SJCRH30 (cell line): Measurements from ENCODE around the gene TEN1. TPM values are rescaled to one million over a fixed set of nuclear protein-coding genes. Genes with fewer than 3 reads are reported as not detected.
"Not testable (repeated sequence)": the region's sequence is repeated elsewhere in the genome, so short reads cannot be mapped to it uniquely, and the experiment has no call there.

Experiments
- DNase-seq, 2 experiments: peaks; one replicate each; pipeline ENCODE4 v3.0.0-alpha.2; 2015 to 2020
- H3K27ac ChIP-seq: fragments of 250-450 bp; sonication (Bioruptor Pico); 2 replicates; pipeline ENCODE4 v1.5.1; 2020; ENCODE audit warnings: mild to moderate bottlenecking, moderate library complexity
- H3K27me3 ChIP-seq: fragments of 250-450 bp; sonication (Bioruptor Pico); 2 replicates; pipeline ENCODE4 v1.5.1; 2020; ENCODE audit warnings: mild to moderate bottlenecking, moderate library complexity
- H3K36me3 ChIP-seq: fragments of 250-450 bp; sonication (Bioruptor Pico); 2 replicates; pipeline ENCODE4 v1.5.1; 2020; ENCODE audit warnings: mild to moderate bottlenecking, moderate library complexity
- H3K4me1 ChIP-seq: fragments of 250-450 bp; sonication (Bioruptor Pico); 2 replicates; pipeline ENCODE4 v1.5.1; 2020; ENCODE audit warnings: mild to moderate bottlenecking, moderate library complexity
- H3K4me3 ChIP-seq: fragments of 250-450 bp; sonication (Bioruptor Pico); 2 replicates; pipeline ENCODE4 v1.5.1; 2020; ENCODE audit warnings: mild to moderate bottlenecking, moderate library complexity
- H3K9me3 ChIP-seq: fragments of 250-450 bp; sonication (Bioruptor Pico); replicated peaks from 2 replicates; pipeline ENCODE4 v1.5.1; 2020; ENCODE audit warnings: mild to moderate bottlenecking, moderate library complexity
- total RNA-seq: library from RNA; depleted of rRNA; stranded (reverse); fragments of >200 nt; shearing (Covaris generic); gene quantifications from 2 replicates; pipeline ENCODE4 v1.2.3, GENCODE V29; 2014; rRNA removed

TEN1 gene
- total RNA-seq, 1 experiment from 2014 or later = 11.8 TPM

DNA sequence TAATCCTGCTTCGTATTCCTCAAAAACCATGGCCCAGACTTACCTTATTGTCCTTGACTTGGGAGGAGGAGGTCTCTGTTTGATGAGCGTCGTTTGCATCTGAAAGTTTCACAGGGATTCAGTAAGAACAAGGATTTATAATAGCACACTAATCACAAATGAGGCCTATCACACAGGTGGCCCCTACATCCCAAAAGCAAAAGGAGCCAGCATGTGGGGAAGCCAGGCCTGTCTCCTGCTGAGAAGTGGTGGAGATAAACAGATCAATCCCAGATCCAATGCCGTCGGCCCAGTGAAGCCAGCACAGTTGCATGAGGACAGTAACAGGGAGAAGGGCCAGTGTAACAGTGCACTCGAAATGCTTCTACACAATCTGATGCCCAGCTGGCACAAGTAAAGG is 61.3 kb downstream of the TEN1 start:
- Histone ChIP-seq H3K36me3 (peaks cover 69% of the 10 kb centered on the region), H3K27ac (no peak overlapping the region), H3K9me3 (no peaks in the 10 kb centered on the region), H3K4me3 (no peak overlapping the region), H3K27me3 (no peaks in the 10 kb centered on the region), H3K4me1 (peaks cover 3% of the 10 kb centered on the region; the same call in 1 of the 2 replicates)
- no peak for DNase-seq

DNA sequence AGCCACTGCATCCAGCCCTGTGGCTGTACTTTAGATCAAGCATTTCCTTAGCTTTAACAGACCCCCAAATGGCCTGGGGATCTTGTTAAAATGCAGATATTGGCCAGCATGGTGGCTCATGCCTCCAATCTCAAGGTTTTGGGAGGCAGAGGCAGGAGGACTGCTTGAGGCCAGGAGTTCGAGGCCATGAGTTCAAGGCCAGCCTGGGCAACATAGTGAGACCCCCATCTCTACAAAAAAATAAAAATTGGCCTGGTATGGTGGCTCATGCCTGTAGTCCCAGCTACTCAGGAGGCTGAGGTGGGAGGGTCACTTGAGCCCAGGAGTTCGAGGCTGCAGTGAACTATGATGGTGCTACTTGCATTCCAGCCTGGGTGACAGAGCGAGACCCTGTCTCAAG is 63.8 kb downstream of the TEN1 start:
- H3K36me3 ChIP-seq = peaks cover 94% of the 10 kb centered on the region
- H3K27ac ChIP-seq, DNase-seq: not testable (repeated sequence)

GRCh38 chr17:76044475-76045007 is 65.5 kb downstream of the TEN1 start:
- not testable (repeated sequence) for H3K9me3 ChIP-seq, DNase-seq, H3K27me3 ChIP-seq, H3K27ac ChIP-seq, H3K4me3 ChIP-seq
- H3K36me3 ChIP-seq = peaks cover 90% of the 10 kb centered on the region
- peaks cover 18% of the 10 kb centered on the region for H3K4me1 ChIP-seq

More for the DNA sequence above, 63.8 kb downstream of the TEN1 start:
- H3K27me3 ChIP-seq, H3K4me1 ChIP-seq, H3K9me3 ChIP-seq, H3K4me3 ChIP-seq: not testable (repeated sequence)

DNA sequence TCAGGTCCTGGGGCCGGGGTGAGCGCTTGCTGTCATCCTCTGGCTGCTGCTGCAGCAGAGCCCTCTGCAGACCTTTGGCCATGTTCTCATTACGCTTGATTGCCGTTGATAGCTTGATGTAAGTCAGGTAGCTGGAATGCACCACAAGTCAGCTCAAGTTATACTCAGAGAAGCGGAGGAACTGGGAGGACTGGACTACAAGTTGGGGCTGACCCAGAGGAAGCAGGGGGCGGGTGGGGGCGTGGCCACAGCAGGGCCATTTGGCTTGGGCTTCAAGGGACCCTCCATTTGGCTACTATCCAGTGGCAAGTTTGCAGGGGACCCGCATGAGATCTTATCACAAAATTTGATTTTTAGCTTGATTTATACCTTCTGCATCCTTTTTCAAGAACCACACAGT is 67.0 kb downstream of the TEN1 start:
- H3K27ac ChIP-seq = no peak overlapping the region
- no peaks in the 10 kb centered on the region for H3K27me3 ChIP-seq
- H3K4me1 ChIP-seq = peaks cover 30% of the 10 kb centered on the region
- DNase-seq = no peak
- no peak overlapping the region for H3K4me3 ChIP-seq
- peaks cover 88% of the 10 kb centered on the region for H3K36me3 ChIP-seq
- no peaks in the 10 kb centered on the region for H3K9me3 ChIP-seq

DNA sequence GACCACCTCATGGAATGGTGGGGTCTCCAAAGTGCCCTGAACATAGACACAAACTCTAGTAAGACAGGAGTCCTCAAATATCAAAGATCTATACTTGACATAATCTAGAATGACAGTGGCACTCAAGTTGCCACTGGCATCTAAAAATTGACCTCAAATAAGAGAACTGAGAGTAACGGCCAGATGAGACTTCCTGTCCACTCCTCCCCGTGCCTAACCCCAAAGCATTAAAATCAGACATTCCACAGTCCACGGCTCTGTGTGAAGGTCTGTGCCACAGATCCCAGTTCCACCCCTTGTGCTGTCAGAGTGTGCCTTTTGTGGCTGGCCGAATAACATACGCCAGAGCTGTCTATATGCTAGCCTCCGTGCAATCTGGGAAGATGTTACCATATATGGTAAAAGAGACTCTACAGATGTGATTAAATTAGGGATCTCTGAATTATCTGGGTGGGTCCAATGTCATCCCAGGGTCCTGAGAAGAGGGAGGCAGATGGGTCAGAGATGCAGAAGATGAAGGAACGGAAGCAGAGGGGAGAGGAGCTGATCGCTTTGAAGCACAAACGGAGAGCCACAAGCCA is 69.1 kb downstream of the TEN1 start:
- H3K27ac ChIP-seq = peak overlapping the region; percentile 80
- peaks cover 30% of the 10 kb centered on the region for H3K4me1 ChIP-seq

DNA sequence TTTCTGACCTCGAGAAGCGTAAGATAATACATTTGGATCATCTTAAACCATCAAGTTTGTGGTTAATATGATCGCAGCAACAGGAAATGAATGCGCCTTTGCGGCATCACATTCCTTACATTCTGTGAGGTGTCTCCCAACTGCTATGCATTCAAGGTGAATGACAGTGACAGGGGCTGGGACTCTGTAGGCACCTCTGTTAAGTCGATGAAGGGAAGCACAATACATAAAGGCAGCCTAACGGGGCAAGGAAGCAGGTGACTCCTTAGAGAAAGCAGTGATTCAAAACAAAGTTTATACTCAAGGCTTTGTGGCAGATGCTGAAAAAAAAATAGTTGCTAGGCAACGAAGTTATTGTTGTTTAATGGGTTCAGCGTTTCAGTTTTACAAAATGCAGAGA is 69.7 kb downstream of the TEN1 start:
- Histone ChIP-seq H3K9me3 (no peaks in the 10 kb centered on the region), H3K36me3 (peaks cover 82% of the 10 kb centered on the region), H3K4me1 (peaks cover 31% of the 10 kb centered on the region), H3K27me3 (no peaks in the 10 kb centered on the region), H3K27ac (peak overlapping the region; percentile 80), H3K4me3 (no peak overlapping the region)
- DNase-seq = peak; percentile 95 to 96

More for the DNA sequence above, 69.1 kb downstream of the TEN1 start:
- Histone ChIP-seq H3K9me3 (no peaks in the 10 kb centered on the region), H3K4me3 (no peak overlapping the region), H3K27me3 (no peaks in the 10 kb centered on the region), H3K36me3 (peaks cover 82% of the 10 kb centered on the region)
- DNase-seq = peak in 1 of 2 experiments; percentile 42

- Histone ChIP-seq H3K4me1 (peaks cover 35% of the 10 kb centered on the region), H3K9me3 (no peaks in the 10 kb centered on the region), H3K36me3 (peaks cover 82% of the 10 kb centered on the region), H3K27me3 (no peaks in the 10 kb centered on the region), H3K27ac (peak overlapping the region; percentile 80), H3K4me3 (no peak overlapping the region)
- peak; percentile 63 to 68 for DNase-seq
These were observed 70.2 kb downstream of the TEN1 start for GRCh38 chr17:76049239-76049638.

- Histone ChIP-seq H3K27me3 (no peaks in the 10 kb centered on the region), H3K27ac (peak overlapping the region; percentile 80), H3K4me3 (no peak overlapping the region), H3K36me3 (peaks cover 82% of the 10 kb centered on the region), H3K4me1 (peaks cover 35% of the 10 kb centered on the region), H3K9me3 (no peaks in the 10 kb centered on the region)
- DNase-seq = no peak
These were observed 70.9 kb downstream of the TEN1 start for GRCh38 chr17:76049836-76050537.

Other genes with a start within 250 kb of the TEN1 start
- 29.0 and 31.5 TPM in 2 replicates for gene GALK1, start 214.0 kb upstream of the TEN1 start, total RNA-seq
- gene UNK, start 194.4 kb upstream of the TEN1 start, total RNA-seq = 40.6 and 51.4 TPM in 2 replicates
- 1.4 and 3.2 TPM in 2 replicates for gene UNC13D, start 134.8 kb upstream of the TEN1 start, total RNA-seq
- 36.3 and 38.3 TPM in 2 replicates for gene WBP2, start 123.9 kb upstream of the TEN1 start, total RNA-seq
- gene TRIM47, start 100.7 kb upstream of the TEN1 start, total RNA-seq = 8.1 and 9.9 TPM in 2 replicates
- gene TRIM65, start 82.3 kb upstream of the TEN1 start, total RNA-seq = 7.4 and 7.9 TPM in 2 replicates
- gene MRPL38, start 74.4 kb upstream of the TEN1 start, total RNA-seq = 43.6 and 47.1 TPM in 2 replicates
- gene FBF1, start 38.2 kb upstream of the TEN1 start, total RNA-seq = 10.3 and 13.5 TPM in 2 replicates
- 34.8 and 36.4 TPM in 2 replicates for gene ACOX1, start 74 bp upstream of the TEN1 start, total RNA-seq
- gene CDK3, start 21.6 kb downstream of the TEN1 start, total RNA-seq = 2.7 and 3.1 TPM in 2 replicates
- 0.63 and 1.1 TPM in 2 replicates for gene EVPL, start 48.1 kb downstream of the TEN1 start, total RNA-seq
- gene SRP68, start 93.3 kb downstream of the TEN1 start, total RNA-seq = 58.7 and 60.0 TPM in 2 replicates
- gene GALR2, start 95.5 kb downstream of the TEN1 start, total RNA-seq = 0.06 TPM in 1 of 2 replicates, not detected in the other
- 0.14 and 0.25 TPM in 2 replicates for gene ZACN, start 99.9 kb downstream of the TEN1 start, total RNA-seq
- 101 and 106 TPM in 2 replicates for gene EXOC7, start 124.5 kb downstream of the TEN1 start, total RNA-seq
- 0.10 and 0.23 TPM in 2 replicates for gene FOXJ1, start 162.0 kb downstream of the TEN1 start, total RNA-seq